ENCODE results near the gene AJM1.
"Not testable (repeated sequence)": the region's sequence is repeated elsewhere in the genome, so short reads cannot be mapped to it uniquely, and the experiment has no call there.

- not testable (repeated sequence) for TF ChIP-seq POLR2AphosphoS5 (IDR thresholded peaks at IDR 0.05; ENCODE audit: borderline replicate concordance, low read depth, low read length); FOXP2 (optimal IDR thresholded peaks at IDR 0.05; ENCODE audit: control extremely low read depth, extremely low read length, insufficient read depth)
These were observed 39.2 kb upstream of the AJM1 start for GRCh38 chr9:136803009-136803550.

All from SK-N-MC (cell line).